Measurements from ENCODE around the gene RLN1. TPM values are rescaled to one million over a fixed set of nuclear protein-coding genes. Genes with fewer than 3 reads are reported as not detected.

The RLN1 gene
- total RNA-seq, 1 donor from 2014 or later: not detected

GRCh38 chr9:5292141-5292540, 47.5 kb downstream of the RLN1 start:
- no peak for TF ChIP-seq CTCF (IDR thresholded peaks at IDR 0.05; ENCODE audit: borderline replicate concordance)
- no peak for DNase-seq
- peaks cover 29% of the 10 kb centered on the region for H3K27me3 ChIP-seq (ENCODE audit: low read depth)
- H3K4me1 ChIP-seq: no peaks in the 10 kb centered on the region
- no peak overlapping the region for H3K4me3 ChIP-seq
- intact Hi-C loops (cut with micrococcal nuclease): no loop called here
- no peak overlapping the region for H3K27ac ChIP-seq (replicated peaks)
- H3K9me3 ChIP-seq (replicated peaks): peaks cover 16% of the 10 kb centered on the region
- H3K36me3 ChIP-seq: no peaks in the 10 kb centered on the region

GRCh38 chr9:5288591-5288990, 51.1 kb downstream of the RLN1 start:
- H3K36me3 ChIP-seq: no peaks in the 10 kb centered on the region
- DNase-seq: no peak
- intact Hi-C loops (cut with micrococcal nuclease): no loop called here
- H3K4me1 ChIP-seq: no peaks in the 10 kb centered on the region
- H3K27me3 ChIP-seq (ENCODE audit: low read depth): peaks cover 29% of the 10 kb centered on the region
- no peak for TF ChIP-seq CTCF (IDR thresholded peaks at IDR 0.05; ENCODE audit: borderline replicate concordance)
- no peak overlapping the region for H3K4me3 ChIP-seq
- no peak overlapping the region for H3K27ac ChIP-seq (replicated peaks)
- peaks cover 10% of the 10 kb centered on the region for H3K9me3 ChIP-seq (replicated peaks)

- intact Hi-C loops (cut with micrococcal nuclease): no loop called here
- Histone ChIP-seq H3K9me3 (replicated peaks) (peaks cover 10% of the 10 kb centered on the region), H3K27me3 (ENCODE audit: low read depth) (peaks cover 12% of the 10 kb centered on the region), H3K36me3 (no peaks in the 10 kb centered on the region), H3K4me1 (no peaks in the 10 kb centered on the region), H3K27ac (replicated peaks) (no peak overlapping the region), H3K4me3 (no peak overlapping the region)
- no peak for DNase-seq
- TF ChIP-seq CTCF (IDR thresholded peaks at IDR 0.05; ENCODE audit: borderline replicate concordance): no peak
Observed at GRCh38 chr9:5286262-5286661, 53.4 kb downstream of the RLN1 start.

Other genes with a start within 250 kb of the RLN1 start
- gene INSL6, start 154.2 kb downstream of the RLN1 start, total RNA-seq: not detected
- gene INSL4, start 108.5 kb downstream of the RLN1 start, total RNA-seq: not detected
- 0.44 TPM for gene RLN2, start 35.2 kb downstream of the RLN1 start, total RNA-seq
- 34.3 TPM for gene PLGRKT, start 98.0 kb upstream of the RLN1 start, total RNA-seq
- 14.7 TPM for gene CD274, start 110.7 kb upstream of the RLN1 start, total RNA-seq
- 2.0 TPM for gene PDCD1LG2, start 170.7 kb upstream of the RLN1 start, total RNA-seq